GM13976 (cell line): ENCODE measurements around the gene SPATA16.
"Not testable (repeated sequence)": the region's sequence is repeated elsewhere in the genome, so short reads cannot be mapped to it uniquely, and the experiment has no call there.

ENCODE experiments used
- DNase-seq: peaks from one replicate; pipeline ENCODE4 v3.0.0; 2012; ENCODE audit warnings: low spot score
- CTCF ChIP-seq: IDR thresholded peaks from 2 replicates; pipeline ENCODE4 v1.5.1; 2012; ENCODE audit warnings: borderline replicate concordance, mild to moderate bottlenecking; ENCODE audit not compliant: insufficient read depth; ENCODE audit errors: extremely low read depth, missing control alignments, control extremely low read depth
- in situ Hi-C: fragments of 300-500 bp; cut with MboI; formaldehyde crosslinking; loops from one replicate; pipeline ENCODE4 v1.12.0; 2022; ENCODE audit warnings: low sequenced_read_pairs, mixed read lengths, inconsistent platforms; ENCODE audit not compliant: unreplicated experiment

SPATA16 gene

DNA sequence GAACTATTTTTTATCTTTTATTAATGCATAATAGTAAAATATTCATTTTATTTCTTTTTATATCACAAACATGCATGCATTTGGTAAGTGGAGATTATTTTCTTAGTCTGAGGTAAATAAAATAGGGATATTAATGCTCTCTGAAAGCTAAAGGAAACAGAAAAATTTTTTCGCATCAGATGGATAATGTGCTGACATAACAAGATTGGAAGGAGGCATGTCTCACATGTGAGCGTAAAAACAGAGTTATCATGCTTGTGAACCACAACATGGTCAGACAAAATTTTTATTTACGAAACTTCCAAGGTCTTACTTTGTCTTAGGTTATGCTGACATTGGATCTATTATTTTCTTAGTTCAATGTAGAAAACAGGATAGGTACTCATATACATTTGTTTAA lies 166.1 kb downstream of the SPATA16 start:
- in situ Hi-C loops: no loop called here
- no peak for TF ChIP-seq CTCF
- no peak for DNase-seq

- TF ChIP-seq CTCF: no peak
- DNase-seq: no peak
- in situ Hi-C loops: no loop called here
Measured at GRCh38 chr3:172973799-172974198, 167.2 kb downstream of the SPATA16 start.

- in situ Hi-C loops: no loop called here
- no peak for TF ChIP-seq CTCF
- no peak for DNase-seq
Measured at GRCh38 chr3:172972717-172973116, 168.3 kb downstream of the SPATA16 start.

GRCh38 chr3:172972067-172972466 lies 169.0 kb downstream of the SPATA16 start:
- no peak for TF ChIP-seq CTCF
- DNase-seq: no peak
- in situ Hi-C loops: no loop called here

DNA sequence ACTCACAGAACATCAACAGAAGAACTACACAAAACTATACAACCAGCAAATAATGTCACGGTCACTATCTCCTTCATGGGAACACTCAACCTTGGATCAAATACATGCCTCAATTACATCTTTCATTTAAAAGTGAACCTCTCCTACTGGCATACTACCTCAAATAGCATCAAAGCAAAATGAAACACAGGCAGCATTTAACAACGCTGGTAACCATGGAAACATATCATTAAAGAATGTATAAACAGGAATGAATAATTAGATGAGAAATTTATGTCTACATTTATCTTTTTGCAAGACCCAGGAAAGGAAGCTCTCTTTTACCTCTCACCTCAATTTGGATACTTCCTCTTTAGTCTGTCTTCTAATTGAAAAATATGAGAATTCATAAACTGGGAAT lies 172.4 kb downstream of the SPATA16 start:
- in situ Hi-C loops: no loop called here

DNA sequence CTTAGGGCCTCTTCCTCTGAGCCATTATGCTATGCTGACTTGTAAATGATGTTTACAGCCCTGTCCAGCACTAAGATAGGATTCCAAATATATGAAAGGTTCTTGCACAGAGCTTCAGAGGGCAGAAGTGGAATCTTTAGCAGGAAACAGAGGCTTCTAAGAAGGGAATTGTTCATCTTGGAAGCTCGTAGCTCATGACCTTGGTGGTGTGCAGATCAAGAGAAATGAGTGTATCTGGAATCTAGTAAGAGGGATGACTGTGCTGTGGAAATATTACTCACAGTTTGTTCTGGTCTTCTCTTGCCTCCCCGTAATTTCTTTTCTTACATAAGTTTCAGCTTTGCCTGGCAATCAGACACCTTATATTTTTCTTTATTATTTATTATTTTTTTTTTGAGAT lies 175.8 kb downstream of the SPATA16 start:
- TF ChIP-seq CTCF: no peak
- no peak for DNase-seq
- in situ Hi-C loops: no loop called here

More for the DNA sequence above, 172.4 kb downstream of the SPATA16 start:
- DNase-seq: no peak
- no peak for TF ChIP-seq CTCF

- DNase-seq, in situ Hi-C loops: not testable (repeated sequence)
Measured at GRCh38 chr3:172960626-172961182, 180.3 kb downstream of the SPATA16 start.
